Occipital lobe (tissue), 2 donors: Measurements from ENCODE around the gene INF2. TPM values are rescaled to one million over a fixed set of nuclear protein-coding genes. Genes with fewer than 3 reads are reported as not detected.

Source experiments
- DNase-seq: peaks from one replicate; lab custom pipeline; 2025; lab: John Stamatoyannopoulos, UW
- total RNA-seq: library from RNA; depleted of rRNA; stranded (reverse); fragments of >200 nt; gene quantifications from one replicate; pipeline ENCODE4 v1.2.3, GENCODE V29; 2014

The INF2 gene
- total RNA-seq, 1 donor from 2014 or later: 8.4 TPM

DNA sequence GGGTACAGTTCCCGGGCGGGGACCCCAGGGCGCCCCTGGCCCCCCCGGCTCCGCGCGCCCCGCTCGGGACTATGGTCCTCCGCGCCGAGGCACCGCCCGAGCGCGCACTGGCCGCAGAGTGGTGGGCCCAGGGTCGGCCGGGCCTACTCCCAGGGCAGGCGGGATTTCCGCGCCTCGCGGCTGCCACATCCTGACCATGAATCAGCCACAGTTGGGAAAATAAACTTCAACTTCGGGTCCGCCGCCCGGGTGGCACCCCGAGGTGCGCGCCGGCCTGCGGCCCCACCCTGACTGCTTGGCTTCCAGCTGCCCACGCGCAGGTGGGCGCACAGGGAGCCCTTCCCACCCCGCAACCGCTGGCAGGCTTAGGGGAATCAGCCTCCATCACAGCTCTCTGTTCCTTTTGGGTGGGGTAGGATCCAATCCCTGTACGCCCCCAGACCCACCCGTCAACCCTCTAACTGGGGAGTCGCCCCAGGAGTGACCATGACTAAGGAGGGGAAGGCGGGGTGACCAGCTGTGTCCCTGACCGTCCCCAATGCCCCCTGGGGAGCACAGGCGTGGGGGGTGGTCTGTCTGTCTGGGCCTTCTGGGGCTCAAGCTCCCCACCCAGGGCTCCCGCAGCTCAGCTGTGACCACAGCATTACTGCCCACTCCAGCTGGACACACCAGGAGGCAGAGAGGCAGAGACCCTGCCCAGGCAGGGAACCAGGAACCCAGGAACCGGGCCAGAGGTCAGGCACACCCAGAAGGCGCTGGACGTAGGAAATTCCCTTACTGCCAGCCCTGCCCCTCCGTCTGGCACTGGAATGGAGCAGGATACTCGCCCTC is 678 bp downstream of the INF2 start:
- no peak for DNase-seq

DNA sequence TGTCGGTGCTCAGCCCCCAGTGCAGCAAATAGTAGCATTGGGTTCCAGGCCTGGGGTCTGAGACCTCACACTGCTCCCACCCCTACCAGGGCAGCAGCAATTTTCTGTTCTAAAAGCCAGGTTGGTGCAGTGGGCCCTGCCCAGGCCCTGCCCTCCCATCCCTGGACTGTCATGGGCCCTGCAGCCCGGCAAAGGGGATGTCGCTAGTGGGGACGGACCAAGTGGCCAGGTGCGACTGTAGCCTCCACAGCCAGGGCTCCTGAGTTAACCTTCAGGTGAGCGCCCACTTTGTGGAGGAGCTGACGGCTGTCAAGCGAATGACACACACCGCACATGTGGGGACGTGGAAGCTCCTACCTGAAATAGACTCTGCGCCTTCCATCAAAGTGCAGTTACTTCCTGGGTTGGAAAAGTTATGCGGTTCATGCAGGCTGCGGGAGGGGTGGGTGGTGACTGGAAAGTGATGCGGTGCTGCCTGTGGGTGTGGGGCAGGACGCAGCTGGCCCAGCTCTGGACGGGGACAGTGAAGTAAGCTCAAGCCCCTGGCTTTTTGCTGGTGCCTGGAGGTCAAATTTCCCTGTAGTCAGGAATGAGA is 1.5 kb downstream of the INF2 start:
- DNase-seq: no peak

DNA sequence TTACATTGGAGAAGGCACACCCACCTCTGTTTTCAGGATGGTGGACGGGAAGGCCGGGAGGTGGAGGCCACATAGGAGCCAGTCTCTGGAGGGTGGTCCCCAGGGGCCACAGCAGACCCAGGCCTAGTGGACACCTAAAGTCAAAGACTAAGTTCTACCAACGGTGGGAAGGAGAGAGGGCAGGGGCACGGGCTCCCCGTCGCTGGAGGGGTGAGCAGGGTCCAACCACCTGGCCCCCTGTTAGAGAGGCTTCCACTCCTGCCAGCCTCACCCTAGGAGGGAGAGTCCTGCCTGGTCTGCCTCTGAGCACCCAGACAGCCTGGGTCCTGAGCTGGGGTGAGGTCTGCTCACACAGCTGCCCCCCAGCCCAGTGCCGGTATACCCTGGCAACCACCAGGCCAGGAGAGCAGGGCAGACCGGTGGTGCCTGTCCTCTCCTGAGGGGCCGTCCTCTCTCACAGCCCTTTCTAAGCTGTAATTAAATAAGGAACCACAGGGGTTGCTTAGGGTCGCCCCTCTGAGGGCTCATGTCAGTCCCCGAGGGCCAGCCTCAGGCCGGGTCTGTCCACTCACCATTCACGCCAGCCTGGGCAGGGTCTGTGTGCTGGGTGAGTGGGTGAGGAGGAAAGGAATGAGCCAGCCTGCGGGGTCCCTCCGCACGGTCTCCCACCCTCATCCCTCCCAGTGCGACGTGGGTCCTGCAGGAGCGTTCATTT is 2.3 kb downstream of the INF2 start:
- no peak for DNase-seq

DNA sequence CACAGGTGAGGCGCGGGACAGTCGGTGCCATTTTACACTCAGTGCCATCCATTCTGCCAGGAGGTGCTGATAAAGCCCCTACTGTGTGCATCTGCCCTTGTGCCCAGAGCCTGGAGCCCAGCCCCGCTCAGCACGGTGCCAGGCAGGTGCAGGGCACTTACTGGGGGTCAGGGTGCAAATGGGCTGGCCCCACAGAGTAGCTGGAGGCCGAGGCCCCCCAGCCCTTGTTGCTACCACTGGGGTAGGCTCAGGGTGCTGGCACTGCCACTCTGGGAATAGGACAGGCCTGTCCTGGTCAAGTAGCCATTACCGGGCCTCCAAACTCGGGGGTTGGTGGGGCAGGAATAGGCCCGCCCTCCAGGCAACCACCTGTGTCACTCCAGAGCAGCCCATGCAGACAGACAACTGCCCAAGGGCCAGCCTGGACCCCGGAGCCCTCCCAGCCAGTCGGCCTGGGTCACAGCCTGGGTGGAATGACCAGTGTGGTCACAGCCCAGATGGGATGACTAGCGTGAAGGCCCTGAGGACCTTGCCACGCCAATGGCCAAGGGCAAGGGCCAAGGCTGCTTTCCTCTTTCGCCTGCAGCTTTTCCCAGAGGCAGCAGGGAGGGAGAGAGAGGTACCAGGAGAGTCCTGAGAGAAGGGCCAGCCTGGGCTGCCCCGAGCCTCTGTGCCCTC is 3.0 kb downstream of the INF2 start:
- no peak for DNase-seq

DNA sequence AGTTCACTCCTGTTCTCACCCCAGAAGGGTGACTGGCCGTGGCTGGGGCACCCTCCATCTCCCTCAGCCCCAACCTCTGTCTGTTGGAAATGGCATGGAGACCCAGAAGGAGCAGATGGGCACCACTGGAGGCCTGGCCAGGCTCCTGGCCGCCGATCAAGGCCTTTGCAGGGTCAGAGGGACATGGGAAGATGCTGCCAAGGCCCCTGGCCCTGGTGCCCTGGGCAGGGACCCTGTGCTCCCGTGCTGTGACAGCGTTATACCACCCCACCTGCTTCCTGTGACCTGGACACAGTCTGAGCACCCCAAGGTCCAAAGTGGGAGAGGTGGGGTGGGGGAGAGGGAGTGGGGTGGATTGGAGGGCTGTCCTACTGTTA is 3.5 kb downstream of the INF2 start:
- DNase-seq: no peak

DNA sequence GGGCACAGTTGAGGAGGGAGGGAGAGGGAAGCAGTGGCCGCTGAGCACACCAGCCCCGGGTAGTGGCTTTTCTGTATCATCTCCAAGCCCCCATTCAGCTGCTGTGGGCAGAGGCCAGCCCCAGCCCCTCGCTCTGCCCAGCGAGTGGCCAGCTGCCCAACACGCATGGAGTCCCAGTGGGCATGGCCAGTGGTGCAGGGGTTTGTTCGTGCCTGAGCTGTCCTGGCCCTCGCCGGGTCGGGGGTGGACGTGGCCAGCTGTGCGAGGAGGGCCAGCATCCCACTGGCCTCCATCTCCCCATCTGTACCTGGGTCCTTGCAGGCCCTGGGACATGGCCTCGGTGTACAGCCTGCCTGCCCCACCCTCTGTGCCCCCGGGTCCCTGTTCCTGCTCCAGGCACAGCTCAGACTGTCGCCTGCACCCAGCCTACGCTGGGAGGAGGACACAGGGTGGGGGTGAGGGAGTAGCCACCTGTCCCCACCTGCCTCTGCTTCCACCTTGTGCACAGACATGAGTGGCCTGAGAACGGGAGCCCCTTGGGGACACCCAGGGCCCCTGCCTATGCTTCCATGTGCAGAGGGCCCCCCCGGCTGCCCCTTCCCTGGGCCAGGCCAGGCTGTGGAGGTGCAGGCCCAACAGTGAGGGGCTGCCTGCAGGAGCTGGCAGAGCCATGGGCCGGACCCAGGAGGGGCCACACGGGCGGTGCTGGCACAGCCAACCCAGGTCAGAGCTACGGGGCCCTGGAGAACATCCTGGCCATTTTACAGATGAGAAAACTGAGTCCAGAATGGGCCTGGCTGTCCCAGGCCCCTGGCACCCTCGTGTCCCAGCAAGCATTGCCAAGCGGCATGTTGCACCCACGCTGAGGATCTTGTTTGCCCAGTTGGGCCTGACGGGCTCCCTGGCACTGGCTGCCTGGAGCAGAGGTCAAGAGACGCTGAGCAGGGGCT is 4.3 kb downstream of the INF2 start:
- DNase-seq: no peak

DNA sequence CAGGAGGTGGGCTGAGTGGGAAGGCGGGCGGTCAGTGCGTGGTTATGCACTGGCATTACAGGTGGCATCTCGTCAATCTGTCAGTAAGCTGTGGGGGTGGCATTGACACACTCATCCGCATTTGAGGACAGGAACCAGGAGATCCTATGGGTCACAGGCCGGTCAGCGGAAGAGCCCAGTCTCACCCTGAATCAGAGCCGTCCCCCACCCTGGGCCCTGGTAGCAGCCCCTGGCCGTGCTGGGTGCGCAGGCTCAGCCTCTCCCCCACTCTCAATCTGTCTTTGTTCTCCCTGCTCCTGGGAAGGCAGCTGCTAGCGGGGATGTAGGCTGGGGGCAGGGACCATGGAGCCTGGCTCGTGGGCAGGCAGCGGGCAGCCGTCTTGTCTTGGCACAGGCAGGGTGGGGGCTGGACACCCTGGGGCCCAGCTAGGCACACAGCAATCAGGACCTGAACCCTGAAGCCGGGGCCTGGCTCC is 5.1 kb downstream of the INF2 start:
- peak; percentile 82 for DNase-seq

DNA sequence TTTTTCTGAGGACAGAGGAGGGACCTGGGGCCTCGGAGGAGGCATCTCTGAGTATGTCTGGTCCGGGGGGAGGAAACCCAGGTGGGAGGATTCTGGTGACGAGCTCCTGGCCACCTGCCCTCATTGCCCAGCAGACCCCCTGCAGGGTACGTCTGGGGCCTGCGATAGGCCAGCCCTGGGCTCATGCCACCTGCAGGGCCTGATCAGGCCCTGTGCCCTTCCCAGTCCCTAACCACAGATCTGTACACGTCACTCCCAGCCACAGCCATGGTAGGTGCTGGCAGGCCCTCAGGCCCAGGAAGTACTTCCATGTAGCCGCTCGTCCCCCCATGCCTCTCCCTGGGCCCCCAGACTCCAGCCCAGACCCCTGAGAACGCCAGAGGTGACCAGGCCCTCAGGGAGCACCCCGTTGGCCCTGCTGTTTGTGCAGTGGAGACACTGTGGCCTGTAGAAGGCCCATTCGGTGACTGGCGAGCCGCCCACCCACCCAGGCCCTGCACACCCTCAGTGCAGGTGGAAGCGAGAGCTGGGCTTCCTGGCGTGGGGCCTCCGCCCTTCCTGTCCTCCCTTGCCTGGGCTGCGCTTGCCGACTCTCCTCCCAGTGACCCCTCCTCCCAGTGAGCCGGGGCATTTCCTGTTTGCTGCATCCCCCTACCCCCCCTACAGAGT is 5.7 kb downstream of the INF2 start:
- no peak for DNase-seq

DNA sequence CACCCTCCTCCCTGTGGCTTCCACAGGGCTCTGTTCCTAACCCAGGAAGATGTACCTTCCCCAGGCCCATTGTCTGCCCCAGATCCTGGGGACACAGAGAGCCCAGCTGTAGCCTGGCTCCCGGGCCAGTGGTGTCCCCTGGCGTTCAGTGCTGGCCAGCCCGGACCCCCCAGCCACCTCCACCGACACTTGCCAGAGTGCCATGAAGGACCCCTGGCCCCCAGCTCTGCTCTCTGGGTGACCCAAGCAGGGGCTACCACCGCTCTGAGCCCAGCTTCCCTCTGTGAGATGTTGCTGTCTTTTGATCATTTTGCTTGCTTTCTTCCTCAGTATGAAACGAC is 6.2 kb downstream of the INF2 start:
- no peak for DNase-seq

DNA sequence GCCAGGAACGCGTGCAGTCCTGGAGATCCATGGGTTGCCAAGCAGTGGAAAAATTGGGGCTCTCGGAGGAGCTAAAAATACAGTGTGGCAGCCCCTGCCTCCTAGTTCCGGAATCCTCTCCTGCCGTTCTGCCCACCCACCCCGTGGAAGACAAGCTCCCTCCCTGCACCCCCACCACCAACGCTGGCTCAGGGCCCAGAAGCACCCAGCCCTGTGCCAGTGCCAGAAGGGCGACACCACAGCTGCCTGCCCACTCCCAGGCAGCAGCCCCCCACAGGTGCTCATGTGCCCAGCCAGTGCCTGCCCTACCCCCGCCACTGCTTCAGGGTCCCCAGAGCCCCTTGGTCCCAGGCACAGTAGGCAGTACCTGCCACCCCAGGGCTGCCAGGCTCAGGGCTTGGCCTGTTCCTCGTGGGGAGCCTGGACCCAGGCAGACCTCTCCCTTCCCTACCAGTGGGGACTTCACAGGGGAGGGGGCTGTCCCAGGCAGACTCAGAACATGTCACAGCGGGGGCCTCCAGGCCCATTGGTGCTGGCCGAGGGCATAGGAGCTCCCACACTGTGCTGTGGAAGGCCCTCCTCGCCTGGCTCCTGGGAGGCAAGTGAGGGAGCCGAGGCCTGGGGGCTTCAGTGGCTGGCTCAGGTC is 7.4 kb downstream of the INF2 start:
- no peak for DNase-seq

DNA sequence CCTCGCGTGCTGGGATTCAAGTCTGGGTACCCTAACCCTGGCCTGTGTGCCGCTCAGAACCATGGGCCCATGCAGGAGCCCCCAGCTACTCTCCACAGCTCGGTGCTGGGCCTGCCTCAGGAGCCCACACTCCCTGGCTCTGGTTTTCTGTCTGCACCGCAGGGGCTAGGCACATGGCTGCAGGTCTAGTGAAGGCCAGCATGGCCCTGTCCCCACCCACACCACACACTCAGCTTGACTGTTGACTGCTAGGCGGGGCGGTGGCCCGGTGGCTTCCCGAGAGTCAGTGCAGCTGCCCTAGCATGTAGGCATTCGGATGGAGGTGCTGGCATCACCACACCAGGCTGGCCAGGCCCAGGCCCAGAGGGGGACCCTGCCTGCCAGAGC is 7.9 kb downstream of the INF2 start:
- DNase-seq: no peak

DNA sequence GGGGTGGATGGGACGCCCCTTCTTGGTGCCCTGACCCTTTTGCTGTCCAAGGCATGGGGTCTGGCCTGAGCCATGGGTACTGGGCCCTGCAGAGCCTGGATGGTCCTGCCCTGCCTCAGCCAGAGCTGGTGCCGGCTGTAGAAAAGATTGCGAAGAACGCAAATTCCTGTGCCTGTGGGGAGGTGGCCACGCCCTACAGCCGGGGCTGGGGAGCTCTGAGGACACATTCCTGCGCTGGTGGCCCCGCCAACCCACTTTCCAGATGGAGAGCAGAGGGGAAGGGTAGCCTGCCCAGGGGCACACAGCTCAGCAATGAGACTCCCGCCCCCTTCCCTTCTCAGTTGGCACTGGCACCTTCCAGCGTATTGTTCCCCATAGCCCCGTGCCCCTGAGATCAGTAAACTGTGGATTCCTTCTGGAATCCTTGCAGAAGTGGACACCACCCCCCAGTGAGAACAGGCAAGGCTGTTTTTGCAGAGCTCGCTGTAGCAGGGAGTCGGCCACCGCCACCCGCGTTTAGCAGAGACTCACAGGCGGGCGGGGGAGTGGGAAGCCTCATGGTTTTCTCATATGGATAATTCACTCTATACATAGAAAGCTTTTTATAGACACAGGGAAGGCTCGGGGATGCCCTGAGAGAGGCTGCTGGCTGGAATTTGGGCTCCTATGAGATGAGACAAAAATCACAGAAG is 8.6 kb downstream of the INF2 start:
- peak; percentile 85 for DNase-seq

DNA sequence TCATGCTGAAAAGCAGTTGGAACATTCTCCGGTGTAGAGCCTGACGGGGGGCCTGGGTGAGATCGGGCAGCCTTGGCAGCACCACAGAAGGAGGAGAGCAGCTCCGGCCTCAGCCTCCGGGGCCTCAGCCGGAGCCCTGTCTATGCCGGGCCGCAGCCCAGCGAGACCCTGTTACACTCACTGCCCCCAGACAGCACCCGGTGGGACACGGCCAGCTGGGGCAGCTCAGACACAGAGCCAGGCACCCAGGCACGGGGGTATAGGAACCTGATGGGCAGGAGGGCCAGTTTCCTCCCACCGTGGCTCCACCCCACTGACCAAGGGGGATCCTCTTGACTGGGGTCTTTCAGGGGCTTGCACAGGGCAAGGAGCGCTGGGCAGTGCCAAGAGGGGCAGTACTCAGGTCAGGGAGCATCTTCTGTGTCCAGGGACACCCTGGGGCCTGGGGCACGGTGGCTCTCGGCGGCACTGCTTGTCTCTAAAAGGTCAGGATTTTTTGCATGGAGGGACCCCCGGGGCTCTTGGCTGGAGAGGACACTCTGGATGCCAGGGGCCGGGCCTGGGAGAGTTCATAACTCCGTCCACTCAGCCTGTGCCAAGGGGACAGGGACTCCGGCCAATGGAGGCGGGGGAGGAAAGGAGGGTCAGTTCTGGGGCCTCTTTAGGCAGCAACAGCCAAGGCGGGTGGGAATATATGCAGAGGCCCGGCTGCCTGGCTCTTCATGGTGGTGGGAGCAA is 9.4 kb downstream of the INF2 start:
- DNase-seq: no peak

DNA sequence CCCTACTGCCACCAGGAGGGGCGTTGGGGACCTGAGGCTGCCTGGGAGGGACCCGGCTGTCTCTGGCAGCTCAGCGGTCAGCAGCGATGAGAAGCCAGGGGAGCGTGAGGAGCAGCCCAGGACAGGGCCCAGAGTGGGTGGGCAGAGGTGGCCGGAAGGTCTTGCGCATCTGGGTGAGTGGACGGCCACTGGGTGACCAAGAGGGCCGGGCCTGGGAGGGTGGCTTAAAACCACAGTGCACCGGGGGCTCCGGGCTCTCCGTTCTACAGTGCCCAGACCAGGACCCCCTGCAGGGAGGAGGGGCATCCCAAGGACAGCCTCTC is 10.0 kb downstream of the INF2 start:
- DNase-seq: no peak

DNA sequence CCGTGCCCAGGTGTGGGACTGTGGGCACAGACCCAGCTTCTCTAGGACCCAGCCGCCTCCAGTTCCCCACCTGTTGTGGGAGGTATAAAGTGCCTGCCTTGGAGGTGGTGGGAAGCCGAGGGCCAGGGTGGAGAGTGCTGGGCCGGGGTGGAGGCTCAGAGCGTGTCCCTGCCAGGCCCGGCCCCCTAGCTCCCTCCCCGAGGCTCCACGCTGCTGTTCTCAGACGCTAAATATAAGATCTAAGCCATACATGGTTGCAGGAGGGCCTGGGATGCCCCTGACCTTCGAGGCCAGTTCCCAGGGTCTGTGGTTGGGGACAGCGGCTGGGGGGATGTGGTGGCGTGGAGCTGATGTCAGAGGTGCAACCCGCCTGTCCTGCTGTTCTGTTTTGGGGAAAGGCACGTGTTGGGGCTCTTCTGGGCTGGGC is 10.8 kb downstream of the INF2 start:
- no peak for DNase-seq

DNA sequence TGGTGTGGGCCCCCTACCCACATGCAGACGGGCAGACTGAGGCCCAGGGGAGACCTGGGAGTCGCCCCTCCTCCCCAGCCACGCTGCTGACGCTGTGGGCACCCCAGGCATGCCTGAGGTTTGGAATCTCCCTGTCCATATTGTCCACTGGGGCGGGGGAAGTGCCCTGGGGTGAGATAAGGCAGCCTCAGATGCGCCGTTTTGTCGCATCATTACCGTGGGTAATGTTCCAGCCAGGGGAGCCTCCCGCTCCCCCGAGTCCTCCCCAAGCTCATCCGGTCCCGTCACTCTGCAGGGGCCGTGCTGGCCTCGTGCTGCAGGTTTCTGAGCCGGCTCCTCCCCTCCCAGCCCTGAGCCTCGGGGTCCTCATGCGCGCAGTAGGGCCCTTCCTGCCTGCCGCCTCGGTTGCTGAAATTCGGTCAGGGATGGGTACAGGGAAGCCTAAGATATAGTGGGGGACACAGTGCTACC is 11.4 kb downstream of the INF2 start:
- DNase-seq: no peak

DNA sequence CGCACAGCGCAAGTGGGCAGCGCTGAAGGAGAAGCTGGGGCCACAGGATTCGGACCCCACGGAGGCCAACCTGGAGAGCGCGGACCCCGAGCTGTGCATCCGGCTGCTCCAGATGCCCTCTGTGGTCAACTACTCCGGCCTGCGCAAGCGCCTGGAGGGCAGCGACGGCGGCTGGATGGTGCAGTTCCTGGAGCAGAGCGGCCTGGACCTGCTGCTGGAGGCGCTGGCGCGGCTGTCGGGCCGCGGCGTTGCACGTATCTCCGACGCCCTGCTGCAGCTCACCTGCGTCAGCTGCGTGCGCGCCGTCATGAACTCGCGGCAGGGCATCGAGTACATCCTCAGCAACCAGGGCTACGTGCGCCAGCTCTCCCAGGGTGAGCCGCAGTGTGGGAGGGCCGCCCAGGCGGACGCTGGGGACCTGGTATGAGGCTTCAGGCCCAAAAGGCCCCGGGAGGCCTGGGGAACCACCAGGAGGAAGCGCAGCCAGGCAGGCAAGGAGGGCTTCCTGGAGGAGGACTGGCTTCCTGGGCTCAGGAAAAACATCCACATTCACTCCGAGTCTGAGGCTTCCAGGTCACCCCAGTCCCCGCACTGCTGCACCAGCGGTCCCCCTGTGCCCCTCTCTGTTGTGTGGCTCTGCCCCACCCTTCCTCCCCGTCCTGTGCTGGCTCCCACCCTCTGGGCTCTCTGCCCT is 12.1 kb downstream of the INF2 start:
- no peak for DNase-seq

DNA sequence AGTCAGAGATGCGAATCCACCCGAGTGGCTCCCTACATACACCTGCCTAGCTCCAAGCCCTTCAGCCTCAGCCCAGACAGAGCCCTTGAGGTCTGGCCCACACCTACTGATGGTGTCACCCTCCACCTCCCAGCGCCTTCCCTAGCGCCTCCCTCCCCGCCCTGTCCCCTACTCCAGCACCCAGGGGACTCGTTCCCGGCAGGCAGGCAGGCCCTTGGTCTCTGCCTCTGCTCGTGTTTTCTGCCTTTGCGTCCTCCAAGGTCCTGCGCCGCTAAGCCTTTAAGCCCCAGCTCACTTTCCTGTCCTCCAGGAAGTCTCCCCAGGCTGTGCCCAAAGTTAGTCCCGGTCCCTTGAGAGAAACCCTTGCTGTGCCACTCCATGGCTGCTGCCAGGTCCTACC is 12.7 kb downstream of the INF2 start:
- DNase-seq: no peak
